HEK293T (cell line): ENCODE results near the gene COL23A1.

ENCODE experiments used
- ARNT ChIP-seq: fragments of 450-650 bp; IDR thresholded peaks from 2 replicates; pipeline ENCODE4 v1.6.1; 2017; ENCODE audit warnings: mild to moderate bottlenecking
- BHLHE40 ChIP-seq: fragments of 450-650 bp; IDR thresholded peaks from 2 replicates; pipeline ENCODE4 v1.6.1; 2016; ENCODE audit warnings: mild to moderate bottlenecking, moderate library complexity, borderline replicate concordance
- CTBP1 ChIP-seq: fragments of 450-650 bp; IDR thresholded peaks from 2 replicates; pipeline ENCODE4 v1.6.1; 2016; ENCODE audit warnings: borderline replicate concordance
- FOXA1 ChIP-seq: fragments of 450-650 bp; IDR thresholded peaks from 2 replicates; pipeline ENCODE4 v1.6.1; 2016; ENCODE audit warnings: mild to moderate bottlenecking
- FOXK2 ChIP-seq: fragments of 450-650 bp; IDR thresholded peaks from 2 replicates; pipeline ENCODE4 v1.6.1; 2016; ENCODE audit warnings: mild to moderate bottlenecking
- FOXM1 ChIP-seq: fragments of 450-650 bp; IDR thresholded peaks from 2 replicates; pipeline ENCODE4 v1.6.1; 2017; ENCODE audit warnings: mild to moderate bottlenecking, borderline replicate concordance
- NFRKB ChIP-seq: fragments of 450-650 bp; IDR thresholded peaks from 2 replicates; pipeline ENCODE4 v1.6.1; 2016; ENCODE audit warnings: mild to moderate bottlenecking, moderate library complexity
- SUZ12 ChIP-seq: fragments of 450-650 bp; IDR thresholded peaks from 2 replicates; pipeline ENCODE4 v1.6.1; 2016; ENCODE audit warnings: mild to moderate bottlenecking
- ZNF384 ChIP-seq: fragments of 450-650 bp; IDR thresholded peaks from 2 replicates; pipeline ENCODE4 v1.6.1; 2016
- TF ChIP-seq, protein P1 (sequence below): fragments of 450-650 bp; IDR thresholded peaks from 2 replicates; pipeline ENCODE4 v1.6.1; 2016

DNA sequence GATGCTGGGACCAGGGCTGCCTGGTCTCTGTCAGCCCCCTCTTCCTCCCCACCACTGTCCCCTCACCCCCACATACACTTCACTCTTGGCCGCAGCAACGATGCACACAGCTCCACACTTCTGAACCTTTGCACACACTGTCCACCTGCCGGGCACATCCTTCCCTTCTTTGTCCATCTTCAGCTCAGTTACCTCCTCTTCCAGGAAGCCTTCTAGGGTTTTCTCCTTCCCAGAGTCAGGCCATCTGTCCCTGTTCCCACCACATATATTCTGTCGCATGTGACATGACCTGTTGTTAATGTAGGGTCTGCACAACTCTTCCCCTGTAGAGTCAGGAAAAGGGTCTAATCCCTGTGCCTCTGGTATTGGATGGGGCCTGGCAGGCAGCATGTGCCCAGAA, 319.0 kb downstream of the COL23A1 start:
- TF ChIP-seq FOXK2 (no peak), BHLHE40 (no peak), FOXM1 (no peak), ARNT (no peak), NFRKB (no peak), FOXA1 (no peak), ZNF384 (no peak), SUZ12 (no peak), CTBP1 (no peak)
- TF ChIP-seq, protein P1, sequence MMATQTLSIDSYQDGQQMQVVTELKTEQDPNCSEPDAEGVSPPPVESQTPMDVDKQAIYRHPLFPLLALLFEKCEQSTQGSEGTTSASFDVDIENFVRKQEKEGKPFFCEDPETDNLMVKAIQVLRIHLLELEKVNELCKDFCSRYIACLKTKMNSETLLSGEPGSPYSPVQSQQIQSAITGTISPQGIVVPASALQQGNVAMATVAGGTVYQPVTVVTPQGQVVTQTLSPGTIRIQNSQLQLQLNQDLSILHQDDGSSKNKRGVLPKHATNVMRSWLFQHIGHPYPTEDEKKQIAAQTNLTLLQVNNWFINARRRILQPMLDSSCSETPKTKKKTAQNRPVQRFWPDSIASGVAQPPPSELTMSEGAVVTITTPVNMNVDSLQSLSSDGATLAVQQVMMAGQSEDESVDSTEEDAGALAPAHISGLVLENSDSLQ: no peak
